Hepatocyte (in vitro differentiated cells): ENCODE data around the gene ZFYVE27.

Experiments
- CTCF ChIP-seq: fragments of 200-600 bp; sonication (generic); IDR thresholded peaks from 2 replicates; pipeline ENCODE4 v1.5.1; 2016; ENCODE audit warnings: antibody characterized with exemption, mild to moderate bottlenecking; ENCODE audit not compliant: poor library complexity
- EZH2 ChIP-seq: fragments of 200-600 bp; sonication (generic); IDR thresholded peaks from 2 replicates; pipeline ENCODE4 v1.6.1; 2016; ENCODE audit warnings: antibody characterized with exemption, mild to moderate bottlenecking, borderline replicate concordance

DNA sequence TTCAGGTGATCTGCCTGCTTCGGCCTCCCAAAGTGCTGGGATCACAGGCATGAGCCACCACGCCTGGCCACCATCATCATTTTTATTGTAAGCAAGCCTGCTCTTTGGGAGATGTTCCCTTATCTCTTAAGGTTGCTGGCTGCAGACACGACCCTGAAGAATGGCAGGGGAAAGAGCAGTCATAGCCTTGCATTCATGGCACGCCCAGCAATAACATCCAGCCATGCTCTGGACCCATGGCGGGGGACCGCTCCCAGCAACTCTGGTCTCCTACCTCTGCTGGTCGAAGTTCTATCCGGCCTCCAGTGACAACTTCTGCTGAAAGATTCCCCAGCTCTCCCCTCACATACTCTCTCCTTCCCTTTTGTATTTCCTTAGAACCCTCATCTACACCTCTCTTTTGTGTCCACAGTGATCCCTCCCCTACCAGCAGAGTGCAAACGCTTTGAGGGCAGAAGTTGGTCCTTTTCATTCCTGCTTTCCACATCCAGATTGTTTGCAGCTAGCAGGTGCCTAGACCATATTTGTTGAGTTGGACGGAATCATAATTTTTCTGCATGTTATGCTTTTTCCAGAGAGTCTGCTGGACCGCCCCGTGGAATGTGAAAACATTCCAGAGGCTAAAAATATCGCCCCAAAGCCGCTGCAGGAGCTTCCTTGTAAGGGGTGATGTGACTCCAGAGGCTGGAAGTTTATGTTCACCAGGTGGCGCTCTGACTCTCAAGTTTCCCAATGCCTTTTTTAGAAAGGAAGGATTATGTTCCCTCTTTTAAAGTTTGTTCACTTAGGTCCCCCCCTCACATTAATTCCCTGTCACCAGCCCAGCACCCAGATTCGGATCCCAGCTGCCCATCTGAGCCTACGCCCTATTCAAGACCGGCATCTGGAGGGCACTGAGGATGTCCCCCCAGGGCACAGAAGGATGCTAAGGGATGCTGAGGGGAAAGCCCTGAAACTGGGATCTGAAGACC, 27.7 kb upstream of the ZFYVE27 start:
- TF ChIP-seq CTCF (peak; percentile 72), EZH2 (no peak)
